SK-N-MC (cell line): ENCODE results near the gene TEX9.
A peak's percentile ranks its signal among the peaks of the same experiment; 100 is the strongest.

Source experiments
- DNase-seq: peaks from one replicate; pipeline ENCODE4 v3.0.0-alpha.2; 2011; ENCODE audit warnings: low read depth, low spot score
- H3K27ac ChIP-seq: fragments of 200-600 bp; sonication (generic); 2 replicates; pipeline ENCODE4 v1.5.1; 2016; ENCODE audit warnings: mixed run types
- H3K36me3 ChIP-seq: fragments of 200-600 bp; sonication (generic); 2 replicates; pipeline ENCODE4 v1.6.1; 2017; ENCODE audit warnings: antibody characterized with exemption, low read length, mixed read lengths; ENCODE audit not compliant: insufficient read depth
- H3K4me3 ChIP-seq: fragments of 200-600 bp; sonication (generic); 2 replicates; pipeline ENCODE4 v1.5.1; 2016
- H3K9ac ChIP-seq: fragments of 200-600 bp; sonication (generic); 2 replicates; pipeline ENCODE4 v1.8.0; 2017; ENCODE audit warnings: mixed run types, mixed read lengths; ENCODE audit not compliant: insufficient read length
- H3K9me3 ChIP-seq: fragments of 200-600 bp; sonication (generic); 2 replicates; pipeline ENCODE4 v1.6.1; 2017; ENCODE audit warnings: low read depth, mild to moderate bottlenecking, antibody characterized with exemption, low read length, moderate library complexity, mixed read lengths
- EZH2 ChIP-seq: fragments of 200-600 bp; sonication (generic); IDR thresholded peaks from one replicate; pipeline ENCODE4 v1.6.1; 2017; ENCODE audit warnings: antibody characterized with exemption
- FOXP2 ChIP-seq: optimal IDR thresholded peaks from 2 replicates; pipeline ENCODE3; 2011; ENCODE audit warnings: mild to moderate bottlenecking, moderate library complexity; ENCODE audit not compliant: insufficient read depth; ENCODE audit errors: extremely low read length, control extremely low read depth
- POLR2AphosphoS5 ChIP-seq: IDR thresholded peaks from 2 replicates; pipeline ENCODE4 v1.6.1; 2012; ENCODE audit warnings: mild to moderate bottlenecking, low read depth, low read length, borderline replicate concordance

Gene TEX9

GRCh38 chr15:56353119-56353518 is 12.1 kb upstream of the TEX9 start:
- TF ChIP-seq EZH2 (no peak), FOXP2 (no peak), POLR2AphosphoS5 (no peak)
- H3K36me3 ChIP-seq = no peaks in the 10 kb centered on the region
- H3K9me3 ChIP-seq = no peaks in the 10 kb centered on the region
- peak overlapping the region; percentile 56; the same call in 1 of the 2 replicates for H3K27ac ChIP-seq
- no peak overlapping the region for H3K9ac ChIP-seq
- peak; percentile 37 for DNase-seq
- H3K4me3 ChIP-seq = 0 out of 2 replicates have a peak overlapping the region, but pooled peaks have one; percentile 18

- TF ChIP-seq EZH2 (no peak), FOXP2 (no peak), POLR2AphosphoS5 (no peak)
- H3K36me3 ChIP-seq = no peaks in the 10 kb centered on the region
- no peaks in the 10 kb centered on the region for H3K9me3 ChIP-seq
- 0 out of 2 replicates have a peak overlapping the region, but pooled peaks have one; percentile 18 for H3K4me3 ChIP-seq
- no peak overlapping the region for H3K9ac ChIP-seq
- peak; percentile 26 for DNase-seq
- peak overlapping the region; percentile 56; the same call in 1 of the 2 replicates for H3K27ac ChIP-seq
These were observed 11.5 kb upstream of the TEX9 start for GRCh38 chr15:56353740-56354139.

GRCh38 chr15:56356616-56357015 is 8.6 kb upstream of the TEX9 start:
- TF ChIP-seq EZH2 (no peak), FOXP2 (no peak), POLR2AphosphoS5 (no peak)
- H3K27ac ChIP-seq = no peak overlapping the region
- no peak overlapping the region for H3K9ac ChIP-seq
- H3K9me3 ChIP-seq = no peaks in the 10 kb centered on the region
- no peaks in the 10 kb centered on the region for H3K36me3 ChIP-seq
- DNase-seq = no peak
- no peak overlapping the region for H3K4me3 ChIP-seq

- no peak overlapping the region for H3K27ac ChIP-seq
- no peak overlapping the region for H3K4me3 ChIP-seq
- H3K9ac ChIP-seq = no peak overlapping the region
- H3K9me3 ChIP-seq = no peaks in the 10 kb centered on the region
- no peak for TF ChIP-seq EZH2
- no peak for TF ChIP-seq FOXP2
- no peak for TF ChIP-seq POLR2AphosphoS5
- DNase-seq = no peak
- no peaks in the 10 kb centered on the region for H3K36me3 ChIP-seq
These were observed 6.6 kb upstream of the TEX9 start for GRCh38 chr15:56358604-56359003.

GRCh38 chr15:56361987-56362386 is 3.2 kb upstream of the TEX9 start:
- Histone ChIP-seq H3K9me3 (no peaks in the 10 kb centered on the region), H3K4me3 (no peak overlapping the region), H3K27ac (no peak overlapping the region), H3K9ac (no peak overlapping the region), H3K36me3 (no peaks in the 10 kb centered on the region)
- no peak for TF ChIP-seq EZH2
- TF ChIP-seq POLR2AphosphoS5 = no peak
- TF ChIP-seq FOXP2 = no peak
- no peak for DNase-seq

GRCh38 chr15:56366211-56366610 is 985 bp downstream of the TEX9 start:
- no peak for DNase-seq
- Histone ChIP-seq H3K9me3 (no peaks in the 10 kb centered on the region), H3K4me3 (peak overlapping the region; percentile 81), H3K36me3 (no peaks in the 10 kb centered on the region), H3K27ac (no peak overlapping the region), H3K9ac (peak overlapping the region; percentile 40)
- TF ChIP-seq POLR2AphosphoS5 (no peak), FOXP2 (no peak), EZH2 (no peak)

GRCh38 chr15:56367156-56367555 is 1.9 kb downstream of the TEX9 start:
- Histone ChIP-seq H3K9me3 (no peaks in the 10 kb centered on the region), H3K27ac (no peak overlapping the region), H3K36me3 (no peaks in the 10 kb centered on the region), H3K9ac (no peak overlapping the region), H3K4me3 (no peak overlapping the region)
- no peak for DNase-seq
- TF ChIP-seq FOXP2 (no peak), EZH2 (no peak), POLR2AphosphoS5 (no peak)

GRCh38 chr15:56369234-56369633 is 4.0 kb downstream of the TEX9 start:
- DNase-seq = no peak
- TF ChIP-seq POLR2AphosphoS5 (no peak), EZH2 (no peak), FOXP2 (no peak)
- H3K9ac ChIP-seq = no peak overlapping the region
- no peaks in the 10 kb centered on the region for H3K9me3 ChIP-seq
- H3K36me3 ChIP-seq = no peaks in the 10 kb centered on the region
- H3K4me3 ChIP-seq = no peak overlapping the region
- no peak overlapping the region for H3K27ac ChIP-seq
